HG03066 (cell line): ENCODE data around the gene ZDHHC14.

Experiments used
- ATAC-seq: cut with Tn5 transposase; IDR thresholded peaks from one replicate; pipeline ENCODE4 v1.9.1; 2021; ENCODE audit warnings: low read depth; ENCODE audit not compliant: unreplicated experiment

ZDHHC14 gene

DNA sequence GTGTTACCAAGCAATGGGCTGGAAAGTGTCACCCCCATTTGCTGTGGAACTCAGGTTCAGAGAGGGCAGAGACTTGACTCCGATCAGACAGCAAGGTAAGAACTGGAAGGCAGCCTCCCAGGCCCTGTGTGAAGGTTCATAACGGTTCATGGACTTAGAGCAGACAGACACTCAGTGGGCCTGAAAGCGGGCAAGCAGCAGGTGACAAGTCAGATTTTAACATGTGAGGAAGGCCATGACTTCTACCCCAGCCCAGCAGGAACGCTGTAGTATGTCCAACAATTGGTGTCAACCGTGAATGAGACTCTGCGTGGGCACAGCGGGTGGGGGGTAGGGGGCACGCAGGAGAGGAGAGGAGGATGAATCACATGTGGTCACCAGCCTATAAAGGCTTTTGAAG is 224.5 kb downstream of the ZDHHC14 start:
- ATAC-seq, result no peak

DNA sequence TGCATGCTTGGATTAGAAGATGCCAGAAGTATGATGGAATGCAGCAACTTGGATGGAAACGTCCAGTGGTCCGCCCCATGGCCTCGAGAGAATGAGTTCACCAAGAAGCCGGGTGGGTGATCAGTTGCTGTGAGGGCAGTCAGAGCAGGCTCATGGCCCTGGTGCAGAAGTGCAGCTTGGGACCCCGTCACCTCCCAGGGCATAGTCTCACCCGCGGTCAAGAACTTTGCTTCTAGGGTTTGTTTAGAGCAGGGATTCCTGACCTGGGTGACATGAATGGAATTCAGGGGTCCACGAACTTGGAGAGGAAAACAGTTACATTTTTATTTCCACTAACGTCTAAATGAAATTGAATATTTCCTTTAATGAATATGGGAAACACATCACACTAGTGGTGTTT is 225.5 kb downstream of the ZDHHC14 start:
- no peak for ATAC-seq

DNA sequence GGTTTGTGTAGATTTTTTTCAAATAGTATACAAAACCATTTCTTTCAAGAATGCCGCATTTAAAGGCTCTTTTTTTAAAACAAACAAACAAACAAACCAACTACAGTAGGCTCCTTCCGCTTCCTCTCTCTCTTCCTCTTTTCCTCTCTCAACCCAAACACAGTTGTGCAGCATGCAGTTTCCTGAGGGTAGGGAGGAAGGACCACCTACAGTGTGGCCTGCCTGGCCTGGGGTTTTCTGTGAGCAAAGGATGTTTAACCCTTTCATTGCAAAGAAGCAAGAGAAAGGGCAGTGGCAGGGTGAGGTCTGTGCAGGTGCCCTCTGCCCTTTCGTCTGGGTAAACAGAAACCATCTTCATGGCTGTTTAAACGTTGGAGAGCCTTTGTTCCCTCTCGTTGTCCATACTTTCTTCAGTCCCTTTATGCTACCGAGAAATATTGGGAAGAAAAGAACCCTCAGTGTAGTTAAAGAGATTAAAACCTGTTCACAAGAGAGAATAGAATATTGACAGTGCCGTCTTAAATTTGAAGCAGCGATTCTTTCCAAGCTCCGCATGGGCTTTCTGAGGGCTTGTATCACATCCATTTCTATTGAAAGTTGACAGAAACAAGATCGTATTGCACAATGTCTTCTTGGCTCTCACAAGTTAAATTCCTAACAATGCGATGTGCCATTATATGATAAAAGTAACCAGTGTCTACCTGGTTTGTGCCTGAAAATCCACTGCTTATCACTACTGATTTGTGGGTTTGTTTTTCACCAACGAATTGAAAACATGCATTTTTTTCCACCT is 226.5 kb downstream of the ZDHHC14 start:
- ATAC-seq, result peak; percentile 58

DNA sequence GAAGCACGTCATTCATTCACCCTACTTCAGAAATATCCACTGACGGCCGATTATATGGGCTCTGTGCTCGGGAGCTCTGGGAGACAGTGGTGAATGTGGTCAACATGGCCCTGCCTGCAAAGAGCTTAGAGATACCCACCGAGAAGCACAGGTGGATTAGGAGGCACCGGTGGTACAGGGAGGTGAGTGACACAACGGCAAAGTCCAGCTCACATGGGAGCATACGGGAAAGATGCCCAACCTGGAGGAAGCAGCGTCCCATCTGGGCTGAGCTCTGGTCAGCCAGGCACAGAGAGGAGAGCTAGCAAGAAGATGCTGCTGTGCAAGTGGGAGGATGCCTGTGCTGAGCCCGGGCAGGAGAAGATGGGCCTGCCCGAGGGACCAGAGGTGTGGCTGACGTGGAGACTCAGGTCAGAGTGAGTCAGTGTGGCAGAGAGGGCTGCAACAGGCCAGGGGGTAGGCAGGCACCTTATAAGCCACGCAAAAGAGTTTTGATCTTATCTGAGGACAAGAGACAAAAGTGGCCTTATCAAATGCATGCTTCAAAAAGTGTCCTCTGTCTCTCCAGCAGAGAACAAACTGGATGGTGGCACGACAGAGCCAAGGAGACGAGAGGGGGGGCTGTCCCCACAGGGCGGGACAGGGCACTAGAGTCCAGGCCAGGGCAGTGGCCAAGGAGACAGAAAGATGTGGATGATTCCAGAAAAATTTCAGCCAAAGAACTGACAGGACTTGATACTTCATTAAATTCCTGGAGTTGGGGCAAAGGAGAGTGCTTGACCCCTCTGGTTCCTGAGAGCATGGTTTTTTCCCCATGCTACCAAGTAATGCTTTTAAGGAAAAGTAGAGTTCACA is 227.5 kb downstream of the ZDHHC14 start:
- ATAC-seq, result no peak

DNA sequence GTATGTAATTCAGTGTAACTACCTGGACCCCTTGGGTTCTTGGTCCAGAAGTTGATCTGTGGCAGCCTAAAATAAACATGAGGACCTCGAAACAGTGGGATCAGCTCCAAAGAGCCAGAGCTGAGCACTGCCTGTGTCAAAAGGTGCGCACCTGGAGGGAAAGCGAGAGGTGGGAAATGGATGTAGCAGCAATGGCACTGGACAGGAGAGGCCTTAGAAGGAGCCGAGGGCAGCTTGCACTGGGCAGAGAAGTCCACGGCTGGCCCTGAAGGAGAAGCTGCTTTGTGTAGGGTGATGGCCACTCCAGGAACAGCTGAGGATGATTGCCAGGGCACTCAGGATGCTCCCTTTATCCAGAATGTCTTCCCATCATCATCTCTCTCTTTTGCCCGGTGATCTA is 228.1 kb downstream of the ZDHHC14 start:
- ATAC-seq, result no peak

DNA sequence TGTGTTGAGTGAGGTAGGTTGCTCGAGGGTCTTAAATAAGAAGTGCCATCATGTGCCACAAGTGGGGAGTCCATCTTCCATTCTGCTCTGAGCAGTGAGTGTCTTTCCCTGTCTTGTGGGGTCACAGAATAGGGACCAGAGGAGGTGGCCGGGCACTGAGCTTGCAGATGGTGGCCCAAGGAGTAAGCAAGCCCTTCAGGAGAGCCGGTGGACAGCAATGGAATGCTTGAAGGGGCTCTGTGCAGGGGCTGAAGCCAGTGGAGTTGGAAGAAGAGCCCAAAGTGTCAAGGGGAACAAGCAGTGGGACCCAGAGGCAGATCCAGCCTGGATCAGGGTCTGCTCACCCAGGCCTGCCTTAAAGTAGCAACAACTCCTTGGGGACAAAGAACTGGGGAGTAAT is 228.6 kb downstream of the ZDHHC14 start:
- ATAC-seq, result no peak

DNA sequence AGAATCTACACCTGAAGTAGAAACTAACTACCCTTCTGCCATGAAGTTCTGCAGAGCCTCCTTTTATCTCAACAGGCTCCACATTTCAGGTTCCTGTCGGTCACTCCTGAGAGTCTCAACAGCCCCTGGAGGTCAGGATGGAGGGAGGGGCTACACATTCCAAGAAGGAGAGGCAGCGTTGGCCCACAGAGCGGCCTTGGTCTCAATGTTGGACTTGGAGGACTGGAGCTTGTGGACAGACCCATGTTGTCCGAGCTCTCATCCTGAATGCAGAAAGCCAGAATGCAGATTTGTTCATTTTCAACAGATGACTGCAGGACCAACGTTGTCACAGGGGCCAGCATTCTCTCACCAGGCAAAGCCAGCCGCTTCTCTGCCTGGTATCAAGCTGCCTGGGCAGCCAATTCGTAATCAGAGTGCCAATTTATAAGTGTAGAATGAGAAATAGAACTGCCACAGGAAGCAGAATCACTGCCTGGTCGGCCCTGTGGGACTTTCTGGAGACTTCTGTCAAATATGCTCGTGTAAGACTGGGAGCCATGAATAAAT is 229.5 kb downstream of the ZDHHC14 start:
- ATAC-seq, result no peak

DNA sequence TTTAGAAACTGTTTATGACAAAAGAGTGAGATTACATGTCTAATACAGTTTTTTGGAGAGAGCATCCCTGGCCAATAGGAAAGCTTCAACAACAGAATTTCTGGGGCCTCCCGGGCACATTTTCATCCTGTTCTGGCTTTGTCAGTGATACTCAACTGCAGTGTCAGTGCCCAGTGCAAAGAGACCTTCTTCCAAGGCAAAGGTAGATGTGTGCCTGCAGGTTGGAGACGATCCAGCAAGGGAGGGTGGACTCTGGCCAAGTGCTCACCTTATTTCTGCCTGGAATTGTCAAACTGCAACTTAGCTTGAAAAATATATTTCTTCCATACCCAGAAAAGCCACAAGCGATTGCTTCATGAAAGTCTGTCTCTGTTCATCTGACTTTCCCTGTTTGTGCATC is 230.4 kb downstream of the ZDHHC14 start:
- ATAC-seq, result no peak

DNA sequence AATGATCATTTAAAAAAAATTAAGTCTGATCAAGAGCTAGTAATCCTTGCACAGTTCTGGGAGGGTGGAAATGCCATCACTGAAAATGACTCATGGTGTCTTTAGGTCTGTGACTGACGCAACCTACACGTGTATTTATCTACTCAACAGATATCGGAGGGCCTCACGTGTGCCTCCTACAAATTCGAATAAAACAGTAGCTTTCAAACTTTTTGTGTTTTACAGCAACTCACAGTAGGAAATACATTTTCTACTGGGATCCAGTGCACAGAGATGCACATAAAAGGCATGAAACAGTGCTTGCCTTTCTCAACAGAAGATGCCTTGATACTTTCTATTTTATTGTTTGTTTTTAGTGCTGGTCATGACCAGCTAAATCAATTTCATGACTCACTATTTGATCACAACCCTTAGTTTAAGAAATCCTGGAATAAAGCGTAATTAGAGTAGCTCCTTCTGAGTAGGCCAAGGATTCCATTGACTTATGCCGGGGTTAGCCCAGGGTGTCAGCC is 232.1 kb downstream of the ZDHHC14 start:
- ATAC-seq, result no peak

DNA sequence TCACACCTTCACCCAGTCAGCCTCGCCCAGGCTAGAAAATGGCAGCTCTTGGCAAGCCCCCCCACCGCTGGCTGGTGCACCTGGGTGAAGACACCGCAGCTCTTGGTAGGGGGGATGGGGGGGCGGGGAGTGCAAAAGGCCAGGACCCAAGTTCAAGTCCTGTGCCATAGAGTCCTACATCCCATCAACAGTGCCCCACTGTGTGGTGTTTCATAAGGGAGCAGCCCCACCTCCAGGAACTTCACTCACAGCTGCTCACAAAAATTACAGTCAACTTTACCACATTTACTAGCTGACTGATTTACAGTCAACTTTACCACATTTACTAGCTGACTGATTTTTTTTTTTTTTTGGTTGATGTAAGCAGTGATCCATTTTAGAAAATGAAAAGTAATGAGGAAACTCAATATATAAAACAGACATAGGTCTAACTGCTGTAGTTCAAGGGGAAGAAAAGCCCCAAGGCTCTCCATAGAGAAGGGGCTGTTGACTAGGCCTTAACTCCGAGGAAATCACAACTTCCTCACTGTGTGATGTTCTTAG is 233.1 kb downstream of the ZDHHC14 start:
- ATAC-seq, result no peak

DNA sequence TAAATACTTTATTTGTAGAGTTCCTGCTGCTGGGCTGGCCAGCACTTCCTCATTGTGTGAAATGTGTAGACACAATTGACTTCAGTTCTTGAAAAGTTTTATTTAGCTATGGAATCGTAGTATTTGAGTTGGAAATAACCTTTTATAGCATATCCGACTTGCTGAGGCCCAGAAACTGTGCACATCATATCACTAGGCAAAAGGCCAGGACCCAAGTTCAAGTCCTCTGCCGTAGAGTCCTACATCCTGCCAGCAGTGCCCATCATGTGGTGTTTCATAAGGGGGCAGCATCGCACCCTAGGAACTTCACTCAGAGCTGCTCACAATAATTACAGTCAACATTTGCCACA is 234.4 kb downstream of the ZDHHC14 start:
- no peak for ATAC-seq

DNA sequence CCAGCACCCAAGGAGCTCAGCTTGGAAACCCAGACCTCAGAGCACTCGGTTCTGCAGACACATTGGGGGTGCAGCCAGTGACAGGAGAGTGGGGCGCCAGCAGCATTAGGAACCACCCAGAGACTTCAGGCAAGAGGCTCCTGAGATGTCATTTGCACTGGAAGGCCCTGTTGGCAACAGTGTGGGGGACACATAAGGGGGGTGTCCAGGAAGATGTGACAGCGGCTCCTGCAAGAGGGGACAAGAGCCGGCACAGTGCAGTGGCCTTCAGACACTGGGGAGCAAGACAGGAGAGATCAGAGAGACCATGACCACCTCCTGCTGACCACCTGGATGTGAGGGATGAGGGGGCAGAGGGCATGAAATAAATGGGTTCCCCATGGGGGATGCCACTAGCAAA is 235.0 kb downstream of the ZDHHC14 start:
- ATAC-seq, result no peak

DNA sequence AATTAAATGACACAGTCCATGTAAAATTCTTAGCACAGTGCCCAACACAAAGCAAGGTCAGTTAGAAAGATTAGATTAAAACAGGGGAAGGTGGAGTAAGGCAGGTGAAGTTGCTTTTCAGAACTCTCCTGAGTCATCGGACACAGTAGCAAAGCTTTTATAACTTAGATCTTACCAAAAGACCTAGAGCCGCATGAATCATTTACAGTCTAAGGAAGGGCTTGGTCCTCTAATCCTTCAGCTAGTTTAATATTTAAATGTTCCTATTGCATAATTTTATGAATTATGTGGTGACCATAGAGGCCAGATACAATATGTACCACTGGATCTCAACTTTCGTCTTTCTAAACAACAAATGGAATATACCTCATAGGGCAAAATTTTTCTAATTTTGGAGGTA is 240.0 kb downstream of the ZDHHC14 start:
- no peak for ATAC-seq

DNA sequence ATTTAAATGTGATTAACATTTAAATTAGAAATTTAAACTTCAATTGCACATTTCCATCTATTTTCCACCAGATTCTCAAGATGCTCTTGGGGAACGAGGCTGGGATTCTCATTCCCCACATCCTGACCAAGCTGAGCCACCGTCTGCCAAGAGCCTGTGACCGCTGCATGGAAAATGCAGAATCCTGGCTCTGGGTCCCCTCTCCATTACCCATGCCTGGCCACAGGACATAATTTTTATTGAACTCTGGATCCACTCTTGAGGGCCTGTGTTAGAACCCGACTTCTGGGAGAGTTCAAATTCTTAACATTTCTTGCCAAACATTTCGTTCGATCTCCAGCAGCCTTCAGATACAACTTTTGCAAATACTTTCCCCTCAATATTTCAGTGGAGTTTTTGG is 240.4 kb downstream of the ZDHHC14 start:
- ATAC-seq, result no peak

DNA sequence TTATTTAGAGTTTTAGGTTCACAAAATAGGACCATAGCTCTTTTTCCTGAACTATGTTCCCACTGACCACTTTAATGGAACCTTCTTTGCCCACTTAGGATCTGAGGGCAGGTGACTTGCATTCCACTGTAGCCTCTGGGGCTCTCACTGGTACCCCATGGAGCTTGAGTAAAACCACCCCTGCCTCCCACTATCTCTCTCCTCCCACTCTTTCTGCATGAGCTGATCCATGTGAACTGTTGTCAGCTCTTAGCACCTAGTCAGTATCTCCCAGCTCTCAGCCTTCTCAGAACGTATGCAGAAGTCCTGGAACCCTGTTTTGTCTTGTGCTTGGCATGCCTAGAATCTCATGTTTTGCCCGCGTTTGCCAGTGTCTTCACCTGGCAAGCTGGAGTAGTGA is 241.4 kb downstream of the ZDHHC14 start:
- no peak for ATAC-seq

DNA sequence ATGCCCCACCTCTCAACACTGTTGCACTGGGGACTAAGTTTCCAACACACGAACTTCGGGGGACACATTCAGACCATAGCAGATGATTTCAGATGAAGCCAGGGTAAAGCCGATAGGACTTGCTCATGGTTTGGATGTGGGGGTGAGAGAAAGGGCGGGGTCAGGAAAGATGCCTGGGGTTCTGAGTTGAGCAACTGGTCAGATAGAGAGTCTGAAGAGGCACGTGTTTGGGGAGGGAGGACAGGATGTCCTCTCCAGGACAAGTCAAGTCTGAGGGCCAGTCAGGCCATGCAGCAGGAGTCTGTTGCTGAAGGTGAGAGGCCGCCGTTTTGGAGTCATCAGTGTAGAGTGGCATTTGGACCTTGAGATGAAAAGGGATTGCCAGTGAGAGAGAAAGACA is 244.1 kb downstream of the ZDHHC14 start:
- ATAC-seq, result no peak

DNA sequence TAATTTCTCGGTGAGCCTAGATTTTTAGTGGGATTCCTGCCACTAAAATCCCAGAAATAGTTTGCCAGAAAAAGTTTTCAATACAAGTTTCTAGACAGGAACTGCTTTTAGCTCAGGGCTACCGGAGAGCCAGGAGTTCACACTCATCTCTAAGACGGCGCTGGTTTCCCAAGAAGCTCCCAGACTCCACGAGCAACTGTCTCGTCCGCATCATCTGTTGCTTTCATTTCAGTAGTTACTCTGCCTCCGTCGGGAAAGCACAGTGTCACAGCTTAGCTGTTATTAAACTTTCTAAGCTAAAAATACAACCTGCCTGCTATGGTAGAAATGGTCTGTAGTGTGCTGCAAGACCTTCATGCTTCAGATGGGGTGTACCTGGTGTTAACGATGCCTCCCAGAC is 244.8 kb downstream of the ZDHHC14 start:
- ATAC-seq, result no peak

DNA sequence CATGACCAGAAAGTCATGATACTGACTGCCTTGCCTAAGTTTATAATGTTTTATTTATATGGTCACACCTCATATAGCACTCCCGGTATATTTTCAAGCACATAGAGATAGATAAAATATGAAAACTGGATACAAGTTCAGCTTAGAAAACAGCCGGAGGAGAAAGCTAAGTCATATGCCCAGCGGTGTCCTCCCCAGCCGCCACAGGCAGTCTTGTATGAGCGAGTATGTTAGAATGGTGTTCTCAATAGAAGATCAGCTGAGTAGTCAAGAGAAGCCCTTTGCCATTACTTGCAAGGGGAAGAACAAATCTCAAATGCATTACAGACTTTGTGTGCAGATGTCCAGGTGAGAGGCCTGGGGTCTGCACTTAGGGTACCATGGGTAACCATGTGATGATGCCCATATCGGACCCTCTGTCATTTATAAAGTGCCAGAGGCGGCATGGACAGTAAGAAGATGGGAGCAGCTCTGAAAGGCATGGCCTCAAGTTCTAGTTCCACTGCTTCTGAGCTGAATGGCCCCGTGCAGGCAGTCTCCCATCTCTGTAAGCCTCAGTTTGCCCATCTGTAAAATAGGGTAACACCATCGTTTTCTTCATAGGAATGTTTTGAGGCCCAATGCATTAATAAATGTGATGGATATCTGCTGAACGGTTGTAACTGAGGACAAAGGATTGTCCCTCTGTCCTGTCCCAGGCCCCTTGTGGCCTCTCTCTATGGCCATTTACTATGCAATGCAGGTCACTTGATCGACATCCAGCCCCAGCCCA is 246.4 kb downstream of the ZDHHC14 start:
- ATAC-seq, result no peak

DNA sequence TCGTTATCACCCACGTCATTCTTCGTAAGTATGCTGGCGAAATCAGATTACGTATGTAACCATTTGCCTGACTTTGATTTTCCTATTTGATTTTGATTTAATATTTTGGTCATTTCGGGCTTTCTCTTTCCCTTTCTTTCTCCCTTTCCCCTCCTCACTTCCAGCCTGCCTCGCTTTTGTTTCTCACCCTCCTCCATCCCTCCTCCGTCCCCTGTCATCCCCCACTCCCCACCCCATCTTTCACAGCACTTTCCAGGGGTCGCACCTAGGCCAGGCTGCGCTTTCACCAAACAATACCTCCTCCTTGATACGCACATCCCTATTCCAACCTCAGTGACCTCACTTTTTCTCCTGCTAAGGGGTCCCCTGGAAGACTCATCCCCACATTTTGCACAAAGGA is 247.5 kb downstream of the ZDHHC14 start:
- ATAC-seq, result no peak

DNA sequence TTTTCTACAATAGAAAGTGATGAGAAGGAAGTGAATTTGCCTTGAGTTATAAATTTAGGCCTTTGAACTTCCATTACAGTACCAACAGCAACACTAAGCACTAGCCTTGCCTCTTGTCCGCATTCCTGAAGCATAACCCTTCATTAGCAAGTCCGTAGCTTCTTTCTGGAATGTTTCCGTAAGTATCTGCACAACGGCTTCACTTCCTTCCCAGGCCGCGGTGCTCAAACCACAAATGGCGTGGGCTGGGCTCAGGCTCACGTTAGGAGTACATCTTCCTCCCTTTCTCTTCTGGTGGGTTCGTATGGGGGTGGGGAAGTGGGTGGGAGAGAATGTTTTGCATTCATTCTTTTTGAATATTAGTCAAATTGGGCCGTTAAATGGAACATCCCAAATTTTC is 248.2 kb downstream of the ZDHHC14 start:
- no peak for ATAC-seq
